ENCODE measurements around the gene SLAMF9.

SLAMF9 gene

GRCh38 chr1:159932296-159933285 is 21.4 kb downstream of the SLAMF9 start:
- no peak for DNase-seq

- DNase-seq = no peak
Observed at GRCh38 chr1:159931795-159932173, 22.3 kb downstream of the SLAMF9 start.

- DNase-seq = no peak
Observed at GRCh38 chr1:159931101-159931794, 22.8 kb downstream of the SLAMF9 start.

- no peak for DNase-seq
Observed at GRCh38 chr1:159930634-159931033, 23.4 kb downstream of the SLAMF9 start.

- no peak for DNase-seq
Observed at GRCh38 chr1:159930216-159930615, 23.8 kb downstream of the SLAMF9 start.

- DNase-seq = no peak
Observed at GRCh38 chr1:159929155-159930051, 24.6 kb downstream of the SLAMF9 start.

GRCh38 chr1:159928491-159929050 is 25.5 kb downstream of the SLAMF9 start:
- no peak for DNase-seq

- no peak for DNase-seq
Observed at GRCh38 chr1:159927849-159928431, 26.1 kb downstream of the SLAMF9 start.

- DNase-seq = no peak
Observed at GRCh38 chr1:159927211-159927848, 26.7 kb downstream of the SLAMF9 start.

- no peak for DNase-seq
Observed at GRCh38 chr1:159925719-159926078, 28.3 kb downstream of the SLAMF9 start.

GRCh38 chr1:159924791-159925718 is 29.0 kb downstream of the SLAMF9 start, which contains the start of gene TAGLN2:
Gene TAGLN2 (minus strand): TSS chr1:159925507. CDS start chr1:159920509, 4,998 bp downstream.
- DNase-seq = peak; percentile 92

- peak; percentile 64 for DNase-seq
Observed at GRCh38 chr1:159924025-159924790, 29.8 kb downstream of the SLAMF9 start.

GRCh38 chr1:159923203-159924024 is 30.6 kb downstream of the SLAMF9 start:
- DNase-seq = peak; percentile 84

- DNase-seq = no peak
Observed at GRCh38 chr1:159922511-159923202, 31.4 kb downstream of the SLAMF9 start.

GRCh38 chr1:159921700-159922504 is 32.1 kb downstream of the SLAMF9 start:
- DNase-seq = peak; percentile 20

- peak; percentile 68 for DNase-seq
Observed at GRCh38 chr1:159921251-159921650, 32.8 kb downstream of the SLAMF9 start.

GRCh38 chr1:159920651-159921050 is 33.4 kb downstream of the SLAMF9 start:
- DNase-seq = no peak
